K562 (cell line): ENCODE results near the gene PEX11A. TPM values are rescaled to one million over a fixed set of nuclear protein-coding genes. Genes with fewer than 3 reads are reported as not detected.

ENCODE experiments used
- ATAC-seq: fragments of 200-7000 bp; cut with Tn5 transposase; 3 replicates; pipeline ENCODE4 v1.9.1; 2020; ENCODE audit warnings: moderate library complexity
- BruUV-seq: library from RNA; stranded (reverse); fragments of 400-500 nt; replicated peaks from 2 replicates; lab custom pipeline; 2021; lab: Mats Ljungman, UMichigan
- CTCF ChIA-PET: fragments of 300-600 bp; formaldehyde crosslinking; extraction: SDS; loops from one replicate; lab custom pipeline; 2021; ENCODE audit warnings: low intra/inter-chr PET ratio; lab: Yijun Ruan, JAX
- POLR2A ChIA-PET: fragments of 300-600, 350-650 bp; sonication (Branson Sonifier 250); formaldehyde crosslinking; extraction: SDS; loops from one replicate; lab custom pipeline; 2021; ENCODE audit warnings: antibody characterized with exemption, inconsistent platforms; lab: Yijun Ruan, JAX
- DNase-seq, 4 experiments: peaks; one replicate each; pipeline versions ENCODE4 v3.0.0 to v3.0.0-alpha.2; 2011 to 2018; ENCODE audit warnings: low spot score in 3 of 4, mixed read lengths in 3 of 4; ENCODE audit errors: extremely low read depth in 1 of 4
- FAIRE-seq: peaks from 2 replicates; lab custom pipeline; 2011; peaks lifted over from hg19 to GRCh38; lab: Jason Lieb, UNC
- H2AFZ ChIP-seq: 2 replicates; pipeline ENCODE4 v1.6.0; 2011; ENCODE audit warnings: low read depth, low read length, control low read depth, inconsistent platforms
- H3K27ac ChIP-seq: fragments of 200-600 bp; 3 replicates; pipeline ENCODE4 v1.8.0; 2011; ENCODE audit warnings: low read depth, mild to moderate bottlenecking, control low read depth, inconsistent platforms, low read length, moderate library complexity, mixed read lengths; ENCODE audit errors: extremely low read depth
- H3K27me3 ChIP-seq, 2 experiments: fragments of 300-600 bp in 1 of 2; 2 replicates in 1 of 2; 3 replicates in 1 of 2; pipeline versions ENCODE4 v1.6.0 to v1.8.0; 2011; ENCODE audit warnings: inconsistent platforms in 2 of 2, low read length in 2 of 2, mild to moderate bottlenecking in 1 of 2, mixed read lengths in 1 of 2, moderate library complexity in 1 of 2; ENCODE audit not compliant: control insufficient read depth in 2 of 2, insufficient read depth in 2 of 2
- H3K36me3 ChIP-seq: fragments of 300-600 bp; 3 replicates; pipeline ENCODE4 v1.8.0; 2011; ENCODE audit warnings: mild to moderate bottlenecking, low read length, inconsistent platforms; ENCODE audit not compliant: control insufficient read depth, insufficient read depth
- H3K4me1 ChIP-seq, 2 experiments: fragments of 200-600 bp in 1 of 2; replicated peaks in 1 of 2; 2 replicates in 1 of 2; 3 replicates in 1 of 2; pipeline versions ENCODE4 v1.5.1 to v1.8.0; 2011; ENCODE audit warnings: inconsistent platforms in 2 of 2, low read length in 2 of 2, mild to moderate bottlenecking in 1 of 2, mixed read lengths in 1 of 2, moderate library complexity in 1 of 2; ENCODE audit not compliant: control insufficient read depth in 2 of 2, insufficient read depth in 2 of 2
- H3K4me2 ChIP-seq: 2 replicates; pipeline ENCODE4 v1.6.1; 2011; ENCODE audit warnings: low read length, control low read depth, inconsistent platforms, mixed read lengths; ENCODE audit not compliant: insufficient read depth
- H3K4me3 ChIP-seq: fragments of 200-600 bp; sonication (generic), shearing (Covaris generic); 2 replicates; pipeline ENCODE4 v1.5.1; 2016; ENCODE audit warnings: control low read depth, inconsistent platforms
- H3K79me2 ChIP-seq: fragments of 200-600 bp; 3 replicates; pipeline ENCODE4 v1.8.0; 2011; ENCODE audit warnings: low read length, inconsistent platforms; ENCODE audit not compliant: control insufficient read depth, insufficient read depth
- H3K9ac ChIP-seq, 2 experiments: 2 replicates each; pipeline versions ENCODE4 v1.6.0 to v1.6.1; 2011; ENCODE audit warnings: low read depth in 2 of 2, low read length in 2 of 2, control low read depth in 1 of 2, inconsistent platforms in 1 of 2, mild to moderate bottlenecking in 1 of 2, mixed read lengths in 1 of 2; ENCODE audit not compliant: insufficient read depth in 1 of 2
- H3K9me1 ChIP-seq: one replicate; pipeline ENCODE4 v1.6.0; 2011; ENCODE audit warnings: inconsistent platforms, mild to moderate bottlenecking, low read length, moderate library complexity; ENCODE audit not compliant: control insufficient read depth, insufficient read depth
- H3K9me3 ChIP-seq: replicated peaks from 2 replicates; pipeline ENCODE4 v1.5.1; 2011; ENCODE audit warnings: low read depth, low read length, inconsistent platforms; ENCODE audit not compliant: control insufficient read depth, insufficient read depth
- H4K20me1 ChIP-seq: replicated peaks from 2 replicates; pipeline ENCODE4 v1.6.1; 2011; ENCODE audit warnings: low read length, inconsistent platforms, mixed read lengths; ENCODE audit not compliant: control insufficient read depth, insufficient read depth
- ARHGAP35 ChIP-seq: fragments of 450-650 bp; IDR thresholded peaks from 2 replicates; pipeline ENCODE4 v1.6.1; 2018; ENCODE audit not compliant: partially characterized antibody
- CHD1 ChIP-seq: fragments of 200-600 bp; sonication (generic); IDR thresholded peaks from one replicate; pipeline ENCODE4 v1.6.1; 2012; ENCODE audit warnings: mild to moderate bottlenecking, moderate library complexity, low read length, inconsistent platforms
- CHD4 ChIP-seq: fragments of 200-600 bp; sonication (generic); IDR thresholded peaks from 3 replicates; pipeline ENCODE4 v1.6.1; 2012; ENCODE audit warnings: low read depth, mild to moderate bottlenecking, mixed read lengths, low read length, inconsistent platforms; ENCODE audit not compliant: insufficient read depth, insufficient replicate concordance, poor library complexity, severe bottlenecking
- DLX4 ChIP-seq: fragments of 250-450 bp; sonication (Bioruptor Pico); IDR thresholded peaks from 2 replicates; pipeline ENCODE4 v1.6.1; 2021; ENCODE audit warnings: mild to moderate bottlenecking
- FOXJ3 ChIP-seq: sonication (generic); formaldehyde crosslinking; IDR thresholded peaks from 2 replicates; pipeline ENCODE4 v1.4.0; 2020; ENCODE audit warnings: mild to moderate bottlenecking, missing genetic modification reagents
- HNRNPUL1 ChIP-seq: fragments of 200-400 bp; formaldehyde crosslinking; IDR thresholded peaks from 2 replicates; pipeline ENCODE4 v1.6.1; 2017; ENCODE audit warnings: low read length
- LEF1 ChIP-seq: fragments of 450-650 bp; IDR thresholded peaks from 2 replicates; pipeline ENCODE4 v1.6.1; 2016; ENCODE audit warnings: mild to moderate bottlenecking
- NEUROD1 ChIP-seq: fragments of 150-350 bp; IDR thresholded peaks from 2 replicates; pipeline ENCODE4 v1.6.1; 2014; ENCODE audit warnings: borderline replicate concordance, low read length, low read depth; ENCODE audit not compliant: partially characterized antibody
- POLR2AphosphoS2 ChIP-seq: IDR thresholded peaks from 2 replicates; pipeline ENCODE4 v1.6.1; 2012; ENCODE audit warnings: low read length, improper control_type of control experiment
- TAF15 ChIP-seq: fragments of 200-400 bp; formaldehyde crosslinking; IDR thresholded peaks from 2 replicates; pipeline ENCODE4 v1.6.1; 2017; ENCODE audit warnings: mild to moderate bottlenecking, low read depth, low read length, moderate library complexity
- TAF7 ChIP-seq: fragments of 450-650 bp; IDR thresholded peaks from 2 replicates; pipeline ENCODE4 v1.6.1; 2016; ENCODE audit warnings: missing genetic modification characterization, missing compliant biosample characterization
- TAF9B ChIP-seq: fragments of 450-650 bp; IDR thresholded peaks from 2 replicates; pipeline ENCODE4 v1.6.1; 2018; ENCODE audit warnings: mild to moderate bottlenecking; ENCODE audit not compliant: partially characterized antibody
- TEAD1 ChIP-seq, 2 experiments: fragments of 450-650 bp in 1 of 2; sonication (generic) in 1 of 2; formaldehyde crosslinking; IDR thresholded peaks; 2 replicates each; pipeline versions ENCODE4 v1.4.0 to v1.8.0; 2020 to 2022; ENCODE audit warnings: mild to moderate bottlenecking in 2 of 2, missing genetic modification reagents in 1 of 2
- ZNF212 ChIP-seq: fragments of 450-650 bp; formaldehyde crosslinking; IDR thresholded peaks from 2 replicates; pipeline ENCODE4 v1.4.0; 2020; ENCODE audit warnings: mild to moderate bottlenecking
- WGBS: fragments of 100-300 bp; shearing (Covaris generic); methylation state at CpG from one replicate; pipeline ENCODE4 v1.1.6; 2016; ENCODE audit warnings: low coverage, mixed read lengths; ENCODE audit not compliant: insufficient coverage; ENCODE audit errors: missing lambda C conversion rate; 5-methylcytosine and 5-hydroxymethylcytosine counted together
- in situ Hi-C: fragments of 300-500 bp; cut with MboI; formaldehyde crosslinking; loops from 4 replicates; pipeline ENCODE4 v1.15.0; 2018; ENCODE audit warnings: inconsistent platforms, mixed read lengths
- intact Hi-C: fragments of 100-400 bp; cut with micrococcal nuclease; formaldehyde crosslinking; loops from 2 replicates; pipeline ENCODE4 v1.14.2; 2022
- polyA plus RNA-seq, 8 experiments: library from polyadenylated mRNA; depleted of rRNA in 4 of 8; stranded (reverse) in 5 of 8; unstranded in 3 of 8; fragments of >200 nt; fragmentation: Nextera tagmentation in 2 of 8; fragmentation: Illumina TruSeq in 1 of 8; extraction: Ambion mirVana in 2 of 8; extraction: Trizol in 1 of 8; gene quantifications; 2 replicates each; pipeline versions ENCODE4 v1.2.1 to v1.2.3, GENCODE V29; 2011 to 2014; ENCODE audit warnings: inconsistent platforms in 1 of 8, missing spikeins in 1 of 8
- total RNA-seq, 7 experiments: library from RNA; depleted of rRNA in 6 of 7; stranded (reverse); fragments of >200 nt in 6 of 7; fragmentation: Illumina TruSeq in 2 of 7; extraction: Trizol in 2 of 7; gene quantifications; 2 replicates each; pipeline versions ENCODE4 v1.2.1 to v1.2.3, GENCODE V29; 2011 to 2021; ENCODE audit warnings: low replicate concordance in 1 of 7

PEX11A gene
- total and polyA plus RNA-seq, 9 of the 15 experiments (the other 6 are each of a cell fraction or from before 2014, with no cell fraction given), result not detected

DNA sequence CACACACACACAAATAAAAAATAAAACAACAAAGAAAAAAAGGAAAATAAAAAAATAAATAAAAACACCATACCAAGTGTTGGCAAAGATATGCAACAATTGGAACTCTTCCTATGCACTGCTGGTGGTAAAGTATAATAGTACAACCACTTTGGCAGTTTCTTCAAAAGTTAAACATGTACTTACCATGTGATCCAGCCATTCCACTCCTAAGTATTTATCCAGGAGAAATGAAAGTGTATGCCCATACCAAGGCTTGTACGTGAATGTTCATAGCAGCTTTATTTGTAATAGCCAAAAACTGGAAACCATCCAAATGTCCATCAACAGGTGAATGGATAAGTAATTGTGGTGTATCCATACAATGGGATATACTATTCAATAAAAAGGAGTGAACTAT lies 17.0 kb upstream of the PEX11A start:
- ChIA-PET POLR2A (no interaction called here), CTCF (no interaction called here)
- intact Hi-C loops, result no loop called here
- no peaks in the 10 kb centered on the region for H3K4me1 ChIP-seq
- peaks cover 18 to 31% of the 10 kb centered on the region in 2 experiments for H3K27me3 ChIP-seq
- BruUV-seq, result no TSS peak
- no peaks in the 10 kb centered on the region for H3K9me3 ChIP-seq
- H3K27ac ChIP-seq, result no peak overlapping the region
- no peak overlapping the region for H3K9ac ChIP-seq
- in situ Hi-C loops, result no loop called here
- H3K79me2 ChIP-seq, result no peaks in the 10 kb centered on the region
- ATAC-seq, result no peak
- WGBS, result 0% methylated on average over 1 of the region's 1 CpG
- H3K4me3 ChIP-seq, result no peak overlapping the region
- no peak for FAIRE-seq
- H4K20me1 ChIP-seq, result no peaks in the 10 kb centered on the region
- H3K9me1 ChIP-seq, result no peaks in the 10 kb centered on the region
- DNase-seq, result no peak
- no peak overlapping the region for H3K4me2 ChIP-seq
- TF ChIP-seq TAF9B (no peak), ARHGAP35 (no peak), TAF7 (tag) (no peak), POLR2AphosphoS2 (no peak), FOXJ3 (CRISPR knock-in tag) (no peak), CHD4 (no peak), DLX4 (no peak), TEAD1 (CRISPR knock-in tag; IDR thresholded peaks at IDR 0.05) (no peak), LEF1 (no peak), HNRNPUL1 (no peak), NEUROD1 (no peak), ZNF212 (CRISPR knock-in tag) (no peak), CHD1 (no peak), TAF15 (no peak)
- H3K36me3 ChIP-seq, result no peaks in the 10 kb centered on the region
- no peak overlapping the region for H2AFZ ChIP-seq
